Measurements from ENCODE around the gene STARD13.

The STARD13 gene

GRCh38 chr13:33204130-33204927 lies 81.2 kb downstream of the STARD13 start:
- DNase-seq (ENCODE audit: low read depth, low spot score) = no peak

DNA sequence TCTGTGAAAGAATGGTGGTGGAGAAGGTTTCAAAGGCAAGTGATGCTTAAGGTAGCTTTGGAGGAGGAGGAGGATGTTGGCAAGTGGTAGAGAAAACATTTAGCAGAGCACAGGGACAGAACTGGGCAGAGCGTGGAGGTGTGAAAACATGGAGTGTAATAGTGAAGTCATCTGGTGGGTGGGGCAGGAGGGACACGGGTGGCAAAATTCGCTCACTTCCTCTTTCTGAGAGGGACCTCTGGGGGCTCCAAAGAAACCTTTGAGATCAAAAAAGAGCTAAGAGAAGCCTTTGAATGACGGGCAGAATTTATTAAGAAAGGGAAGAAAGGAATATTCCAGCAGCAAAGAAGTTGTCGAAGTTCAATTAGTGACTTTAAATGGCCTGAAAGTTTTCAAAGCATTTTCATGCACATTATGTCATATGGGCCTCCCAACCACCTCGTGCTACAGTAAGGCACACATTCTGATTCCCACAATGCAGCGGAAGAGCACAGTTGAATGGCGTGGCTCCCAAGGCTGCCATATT lies 82.8 kb downstream of the STARD13 start:
- no peak for DNase-seq (ENCODE audit: low read depth, low spot score)

- DNase-seq (ENCODE audit: low read depth, low spot score) = no peak
These were observed 83.9 kb downstream of the STARD13 start for GRCh38 chr13:33201659-33202058.

- DNase-seq (ENCODE audit: low read depth, low spot score) = no peak
These were observed 86.2 kb downstream of the STARD13 start for GRCh38 chr13:33199289-33199850.

DNA sequence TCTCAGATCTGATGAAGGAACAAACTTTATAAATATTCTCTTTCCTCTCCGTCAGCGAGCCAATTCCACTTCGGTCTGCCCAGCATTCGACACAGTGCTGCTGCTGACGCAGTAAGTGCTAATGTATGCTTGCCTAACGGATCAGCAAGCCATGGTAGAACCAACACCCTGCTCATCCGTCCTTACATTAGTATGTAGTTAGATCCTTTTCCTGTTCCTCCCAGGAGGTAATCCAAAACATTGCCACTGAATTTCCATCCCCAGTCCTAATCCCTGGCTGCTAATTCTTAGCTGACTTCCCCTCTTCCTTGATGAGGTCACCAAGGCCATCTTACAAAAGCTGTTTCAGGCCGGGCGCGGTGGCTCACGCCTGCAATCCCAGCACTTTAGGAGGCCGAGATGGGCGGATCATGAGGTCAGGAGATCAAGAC lies 88.0 kb downstream of the STARD13 start:
- DNase-seq (ENCODE audit: low read depth, low spot score) = no peak

DNA sequence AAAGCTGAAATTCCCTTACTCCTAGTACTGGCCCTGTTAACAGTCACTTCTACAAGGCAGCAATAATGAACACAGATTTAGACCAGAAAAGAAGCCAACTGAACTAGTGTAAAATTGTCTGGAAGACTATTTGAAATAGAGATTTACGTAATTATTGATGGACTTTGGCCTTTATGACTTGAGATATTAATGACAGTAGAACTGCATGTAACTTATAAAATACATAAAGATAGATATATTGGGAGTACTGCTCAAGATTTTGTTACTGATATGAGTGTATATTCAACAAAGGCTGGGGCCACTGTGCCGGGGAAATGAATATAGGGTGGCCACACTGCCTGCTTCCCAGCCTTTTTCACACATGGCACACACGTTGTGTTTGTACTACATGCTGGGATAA lies 88.8 kb downstream of the STARD13 start:
- DNase-seq (ENCODE audit: low read depth, low spot score) = no peak

DNA sequence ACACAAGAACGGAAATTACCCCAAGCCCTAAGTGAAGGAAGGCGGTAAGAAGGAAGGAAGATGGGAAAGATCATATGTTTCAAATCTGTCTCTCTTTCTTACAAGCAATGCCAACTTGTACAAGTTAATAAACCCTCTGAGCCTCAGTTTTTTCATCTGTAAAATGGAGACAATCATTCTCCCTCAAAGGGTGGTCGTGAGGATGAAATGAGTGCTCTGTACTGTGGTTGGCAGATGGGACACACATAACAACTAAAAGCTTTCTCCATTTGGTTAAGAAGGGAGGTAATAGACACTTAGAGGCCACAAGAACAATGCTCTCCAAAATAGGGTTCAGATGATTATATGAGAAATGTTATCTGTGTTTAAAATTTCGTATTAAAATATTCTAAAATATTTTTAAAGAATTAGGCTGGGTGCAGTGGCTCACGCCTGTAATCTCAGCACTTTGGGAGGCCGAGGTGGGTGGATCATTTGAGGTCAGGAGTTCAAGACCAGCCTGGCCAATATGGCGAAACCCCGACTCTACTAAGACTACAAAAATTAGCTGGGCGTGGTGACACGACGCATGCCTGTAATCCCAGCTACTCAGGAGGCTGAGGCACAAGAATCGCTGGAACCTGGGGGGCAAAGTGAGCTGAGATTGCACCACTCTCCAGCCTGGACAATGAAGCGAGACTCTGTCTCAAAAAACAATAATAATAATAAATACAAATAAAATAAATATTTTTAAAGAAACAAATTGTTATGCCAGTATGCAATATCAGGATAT lies 89.7 kb downstream of the STARD13 start:
- no peak for DNase-seq (ENCODE audit: low read depth, low spot score)

DNA sequence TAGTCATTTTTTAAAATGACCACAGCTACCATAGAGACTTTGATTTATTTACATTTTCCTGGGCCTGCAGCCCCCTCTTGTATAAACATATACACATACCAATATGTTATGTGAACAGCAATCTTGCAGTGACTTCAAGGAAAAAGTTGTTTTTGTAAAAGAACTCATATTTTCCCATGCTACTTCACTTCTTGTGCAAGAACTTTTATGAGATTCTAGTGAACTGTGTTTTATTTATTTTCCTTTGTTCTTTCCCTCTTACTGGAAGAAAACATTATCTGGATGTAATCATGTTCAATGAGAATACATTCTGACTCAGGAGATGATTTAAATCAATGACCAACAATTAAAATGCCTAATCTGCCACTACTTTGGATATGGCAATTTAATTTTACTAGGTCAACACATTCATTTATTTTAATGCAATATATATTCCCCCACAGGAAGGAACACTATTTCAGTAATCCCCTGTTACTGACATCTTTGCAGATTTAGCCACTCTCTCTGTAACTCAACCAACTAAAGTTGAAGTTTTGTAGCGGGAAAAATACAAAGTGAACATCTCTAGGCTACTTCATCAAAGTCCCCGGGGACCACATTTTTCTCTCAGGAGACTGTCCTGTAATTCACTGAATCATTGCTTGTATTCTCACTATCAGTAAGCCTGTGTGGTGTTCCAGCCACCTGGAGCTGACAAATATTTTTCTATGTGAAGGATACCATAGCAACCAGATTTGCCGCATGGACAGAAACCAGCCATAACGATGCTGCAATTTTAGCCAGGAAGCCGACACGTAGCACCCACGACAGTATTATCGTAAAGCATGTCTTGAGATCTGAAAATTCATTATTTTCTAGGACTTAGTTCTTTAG lies 90.5 kb downstream of the STARD13 start:
- DNase-seq (ENCODE audit: low read depth, low spot score) = no peak

GRCh38 chr13:33193428-33193974 lies 92.1 kb downstream of the STARD13 start:
- DNase-seq (ENCODE audit: low read depth, low spot score) = no peak

- DNase-seq (ENCODE audit: low read depth, low spot score) = no peak
These were observed 93.9 kb downstream of the STARD13 start for GRCh38 chr13:33191425-33192210.

DNA sequence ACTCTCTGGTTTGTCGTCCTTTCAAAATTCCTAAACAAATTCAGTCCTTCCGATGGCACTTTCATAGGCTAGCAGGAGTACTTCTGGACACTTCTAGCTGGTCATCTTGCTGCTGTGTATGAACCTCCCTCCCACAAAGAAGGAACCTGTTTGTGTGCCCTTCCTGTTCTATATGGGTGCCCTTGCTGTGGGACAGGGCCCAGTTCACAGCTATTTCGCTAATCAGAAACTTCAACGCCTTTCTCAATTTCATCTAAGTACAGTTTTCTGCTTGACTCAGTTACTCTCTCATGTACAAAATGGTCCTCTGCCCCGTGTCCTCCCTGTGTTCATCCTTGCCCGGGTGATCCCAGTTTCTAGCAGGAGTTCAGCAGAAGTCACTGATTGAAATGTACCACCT lies 96.1 kb downstream of the STARD13 start:
- no peak for DNase-seq (ENCODE audit: low read depth, low spot score)

DNA sequence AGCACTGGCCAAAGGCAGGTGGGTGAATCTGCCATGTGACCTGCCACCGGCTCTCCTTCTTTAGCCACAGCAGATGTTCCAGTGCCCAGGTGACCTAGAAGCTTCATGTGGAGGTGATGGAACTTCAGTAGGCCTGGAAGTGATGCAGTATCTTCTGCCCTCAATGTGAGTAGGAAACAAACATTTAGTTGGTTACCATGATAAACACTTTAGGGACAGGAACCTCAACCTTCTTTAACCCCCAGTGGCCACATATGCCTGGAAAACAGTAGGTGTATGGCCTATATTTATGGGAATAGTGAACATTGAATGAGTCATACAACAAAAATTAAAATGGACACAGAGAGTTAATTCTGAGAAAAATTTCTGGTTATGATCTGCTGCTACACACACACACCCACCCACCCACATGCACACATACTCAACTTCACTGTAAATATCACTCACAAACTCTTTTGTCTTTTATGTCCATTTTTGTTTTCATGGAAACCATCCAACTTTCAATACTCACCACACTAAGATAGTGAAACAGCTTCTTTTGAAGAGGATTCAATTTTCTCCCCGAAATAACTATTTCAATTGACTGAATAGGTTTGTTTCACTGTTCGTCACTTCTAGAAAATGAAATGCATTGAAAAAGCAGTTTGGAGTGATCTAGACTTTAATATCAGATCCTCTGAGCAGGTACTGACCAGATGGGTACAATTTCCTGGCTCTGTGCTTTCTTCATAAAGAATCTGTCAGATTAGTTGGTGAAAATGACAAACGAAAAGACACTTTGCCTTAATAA lies 97.3 kb downstream of the STARD13 start:
- DNase-seq (ENCODE audit: low read depth, low spot score) = no peak

- DNase-seq (ENCODE audit: low read depth, low spot score) = no peak
These were observed 98.7 kb downstream of the STARD13 start for GRCh38 chr13:33186861-33187291.

DNA sequence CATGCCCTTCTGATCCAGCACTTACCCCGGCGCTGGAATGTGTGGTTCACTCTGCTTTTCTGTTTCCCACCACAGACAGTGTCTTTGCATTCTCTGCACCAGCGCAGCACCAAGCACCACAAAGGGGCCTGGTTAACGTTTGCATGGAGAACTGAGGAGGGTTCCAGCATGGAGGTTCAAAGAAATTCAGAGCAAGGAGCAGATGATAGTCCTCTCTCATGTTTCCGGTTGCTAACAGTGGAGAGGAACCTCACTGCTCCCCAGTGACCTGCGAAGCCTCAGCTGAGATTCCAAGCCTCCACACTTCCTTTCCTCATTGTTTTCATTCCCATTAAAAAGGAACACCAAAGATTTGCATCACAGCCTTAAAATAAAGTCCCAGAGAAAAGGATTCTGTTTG lies 99.7 kb downstream of the STARD13 start:
- DNase-seq (ENCODE audit: low read depth, low spot score) = no peak

- no peak for DNase-seq (ENCODE audit: low read depth, low spot score)
These were observed 101.0 kb downstream of the STARD13 start for GRCh38 chr13:33184530-33184929.

GRCh38 chr13:33184112-33184490 lies 101.5 kb downstream of the STARD13 start:
- DNase-seq (ENCODE audit: low read depth, low spot score) = no peak

GRCh38 chr13:33183431-33184111 lies 102.0 kb downstream of the STARD13 start:
- no peak for DNase-seq (ENCODE audit: low read depth, low spot score)

DNA sequence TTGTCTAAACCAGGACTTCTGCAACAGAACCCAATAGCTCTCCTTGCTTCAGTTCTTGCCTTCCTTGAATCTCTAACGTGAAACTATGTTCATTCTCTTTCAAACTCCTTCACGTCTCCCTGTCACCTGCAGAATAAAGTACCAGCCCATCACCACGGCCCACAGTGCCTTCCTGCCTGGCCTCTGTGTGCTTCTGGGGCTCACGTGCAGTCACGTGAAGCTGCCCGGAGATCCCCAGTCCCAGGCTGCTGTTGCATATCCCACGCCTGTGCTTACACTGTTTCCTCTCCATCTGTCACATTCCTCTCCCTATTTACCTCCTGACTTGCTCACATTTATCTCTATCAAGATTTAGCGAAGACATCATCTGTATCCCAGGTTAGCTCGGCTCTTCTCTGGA lies 102.8 kb downstream of the STARD13 start:
- DNase-seq (ENCODE audit: low read depth, low spot score) = no peak

DNA sequence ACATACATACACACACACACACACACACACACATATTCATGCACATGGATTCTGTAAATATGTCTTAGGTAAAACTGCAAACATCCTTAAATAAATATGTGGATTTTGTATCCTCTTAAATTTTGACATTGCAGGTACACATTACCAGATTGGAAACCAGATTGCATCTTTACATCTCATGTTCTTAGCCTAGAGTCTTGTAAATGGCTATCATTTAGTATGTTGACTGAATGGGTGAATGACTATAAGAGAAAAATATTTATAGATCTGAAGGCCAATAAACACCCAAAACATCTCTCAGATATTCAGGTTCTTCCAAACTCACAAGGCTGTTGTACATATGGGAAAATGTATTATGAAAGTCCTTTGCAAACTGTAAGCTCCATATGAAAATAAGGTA lies 104.3 kb downstream of the STARD13 start:
- DNase-seq (ENCODE audit: low read depth, low spot score) = no peak
